ENCODE data around the gene E2F4.

Gene E2F4

GRCh38 chr16:67248073-67248400, 56.1 kb downstream of the E2F4 start:
- no peak for DNase-seq (ENCODE audit: low read depth)
- peak overlapping the region; percentile 48 for H3K4me3 ChIP-seq (ENCODE audit: low read length)
- TF ChIP-seq CTCF (conservative IDR thresholded peaks at IDR 0.05; ENCODE audit: low read depth, low read length) = no peak
